Glomerular visceral epithelial cell (primary cell): ENCODE results near the gene APMAP.

Source experiments
- DNase-seq: peaks from one replicate; pipeline ENCODE4 v3.0.0-alpha.2; 2016; ENCODE audit errors: extremely low spot score

Gene APMAP

GRCh38 chr20:24987873-24988835 is 4.4 kb downstream of the APMAP start:
- no peak for DNase-seq

- no peak for DNase-seq
Observed at GRCh38 chr20:24987244-24987643, 5.3 kb downstream of the APMAP start.

GRCh38 chr20:24986436-24987015 is 6.0 kb downstream of the APMAP start:
- DNase-seq, result no peak

- DNase-seq, result no peak
Observed at GRCh38 chr20:24985802-24986201, 6.7 kb downstream of the APMAP start.

- no peak for DNase-seq
Observed at GRCh38 chr20:24984961-24985640, 7.5 kb downstream of the APMAP start.

- no peak for DNase-seq
Observed at GRCh38 chr20:24983896-24984295, 8.7 kb downstream of the APMAP start.

GRCh38 chr20:24981790-24982189 is 10.8 kb downstream of the APMAP start:
- DNase-seq, result no peak

- no peak for DNase-seq
Observed at GRCh38 chr20:24981282-24981681, 11.3 kb downstream of the APMAP start.

GRCh38 chr20:24980291-24981053 is 12.1 kb downstream of the APMAP start:
- DNase-seq, result no peak

GRCh38 chr20:24979036-24979960 is 13.3 kb downstream of the APMAP start:
- no peak for DNase-seq

- DNase-seq, result no peak
Observed at GRCh38 chr20:24978513-24978912, 14.0 kb downstream of the APMAP start.

GRCh38 chr20:24977797-24978196 is 14.8 kb downstream of the APMAP start:
- DNase-seq, result no peak

GRCh38 chr20:24977336-24977735 is 15.2 kb downstream of the APMAP start:
- DNase-seq, result no peak

GRCh38 chr20:24972341-24972740 is 20.2 kb downstream of the APMAP start:
- DNase-seq, result no peak

- no peak for DNase-seq
Observed at GRCh38 chr20:24971376-24972101, 21.0 kb downstream of the APMAP start.

- DNase-seq, result no peak
Observed at GRCh38 chr20:24970754-24971153, 21.8 kb downstream of the APMAP start.

- DNase-seq, result no peak
Observed at GRCh38 chr20:24970030-24970553, 22.5 kb downstream of the APMAP start.

GRCh38 chr20:24969186-24970029 is 23.1 kb downstream of the APMAP start:
- no peak for DNase-seq

GRCh38 chr20:24968278-24968800 is 24.2 kb downstream of the APMAP start:
- no peak for DNase-seq
